ENCODE results near the gene ACYP1.

- TF ChIP-seq, protein P1, sequence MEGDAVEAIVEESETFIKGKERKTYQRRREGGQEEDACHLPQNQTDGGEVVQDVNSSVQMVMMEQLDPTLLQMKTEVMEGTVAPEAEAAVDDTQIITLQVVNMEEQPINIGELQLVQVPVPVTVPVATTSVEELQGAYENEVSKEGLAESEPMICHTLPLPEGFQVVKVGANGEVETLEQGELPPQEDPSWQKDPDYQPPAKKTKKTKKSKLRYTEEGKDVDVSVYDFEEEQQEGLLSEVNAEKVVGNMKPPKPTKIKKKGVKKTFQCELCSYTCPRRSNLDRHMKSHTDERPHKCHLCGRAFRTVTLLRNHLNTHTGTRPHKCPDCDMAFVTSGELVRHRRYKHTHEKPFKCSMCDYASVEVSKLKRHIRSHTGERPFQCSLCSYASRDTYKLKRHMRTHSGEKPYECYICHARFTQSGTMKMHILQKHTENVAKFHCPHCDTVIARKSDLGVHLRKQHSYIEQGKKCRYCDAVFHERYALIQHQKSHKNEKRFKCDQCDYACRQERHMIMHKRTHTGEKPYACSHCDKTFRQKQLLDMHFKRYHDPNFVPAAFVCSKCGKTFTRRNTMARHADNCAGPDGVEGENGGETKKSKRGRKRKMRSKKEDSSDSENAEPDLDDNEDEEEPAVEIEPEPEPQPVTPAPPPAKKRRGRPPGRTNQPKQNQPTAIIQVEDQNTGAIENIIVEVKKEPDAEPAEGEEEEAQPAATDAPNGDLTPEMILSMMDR (IDR thresholded peaks at IDR 0.05; ENCODE audit: poor library complexity), result no peak
- no peak for TF ChIP-seq EZH2 (IDR thresholded peaks at IDR 0.05; ENCODE audit: borderline replicate concordance)
Observed at GRCh38 chr14:75095690-75096089, 31.9 kb upstream of the ACYP1 start.

All from hepatocyte (in vitro differentiated cells).